ENCODE data around the gene CEP250. TPM values are rescaled to one million over a fixed set of nuclear protein-coding genes. Genes with fewer than 3 reads are reported as not detected.

The CEP250 gene
- total RNA-seq, 1 donor from 2014 or later, result 17.0 TPM

DNA sequence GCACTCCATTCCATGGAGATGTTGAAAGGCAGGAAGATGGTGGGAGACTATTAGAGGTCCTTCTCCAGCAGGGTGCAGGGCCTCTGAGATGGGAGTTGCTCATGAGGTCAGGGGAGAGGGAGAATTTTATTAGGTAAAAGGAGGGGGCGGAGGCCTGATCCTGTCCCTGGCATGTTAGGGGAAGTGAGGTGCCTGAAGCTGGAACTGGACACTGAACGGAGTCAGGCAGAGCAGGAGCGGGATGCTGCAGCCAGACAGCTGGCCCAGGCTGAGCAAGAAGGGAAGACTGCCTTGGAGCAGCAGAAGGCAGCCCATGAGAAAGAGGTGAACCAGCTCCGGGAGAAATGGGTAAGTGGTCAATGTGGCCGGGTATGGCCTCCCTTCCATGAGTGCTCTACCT lies 24.4 kb downstream of the CEP250 start:
- Histone ChIP-seq H3K27me3 (no peaks in the 10 kb centered on the region), H3K4me3 (no peak overlapping the region), H3K4me1 (no peaks in the 10 kb centered on the region), H3K9me3 (no peaks in the 10 kb centered on the region), H3K27ac (no peak overlapping the region), H3K36me3 (peaks cover 50 to 72% of the 10 kb centered on the region in 2 donors)
- intact Hi-C loops (cut with DNase I), result no loop called here
- no peak for DNase-seq (ENCODE audit: low spot score in 2 of 2)
- no peak for TF ChIP-seq CTCF (IDR thresholded peaks at IDR 0.05)

GRCh38 chr20:35487479-35487878 lies 32.1 kb downstream of the CEP250 start:
- Histone ChIP-seq H3K4me3 (no peak overlapping the region), H3K9me3 (no peaks in the 10 kb centered on the region), H3K27ac (no peak overlapping the region), H3K36me3 (peaks cover 26 to 59% of the 10 kb centered on the region in 2 donors), H3K27me3 (no peaks in the 10 kb centered on the region), H3K4me1 (no peaks in the 10 kb centered on the region)
- intact Hi-C loops (cut with DNase I), result no loop called here
- no peak for DNase-seq (ENCODE audit: low spot score in 2 of 2)
- TF ChIP-seq CTCF (IDR thresholded peaks at IDR 0.05), result no peak

- no peak for DNase-seq (ENCODE audit: low spot score in 2 of 2)
- Histone ChIP-seq H3K36me3 (peaks cover 35 to 65% of the 10 kb centered on the region in 2 donors), H3K27me3 (no peaks in the 10 kb centered on the region), H3K4me1 (no peaks in the 10 kb centered on the region), H3K9me3 (no peaks in the 10 kb centered on the region), H3K27ac (no peak overlapping the region), H3K4me3 (no peak overlapping the region)
- intact Hi-C loops (cut with DNase I), result no loop called here
- TF ChIP-seq CTCF (IDR thresholded peaks at IDR 0.05), result no peak
These were observed 34.3 kb downstream of the CEP250 start for GRCh38 chr20:35489717-35490116.

DNA sequence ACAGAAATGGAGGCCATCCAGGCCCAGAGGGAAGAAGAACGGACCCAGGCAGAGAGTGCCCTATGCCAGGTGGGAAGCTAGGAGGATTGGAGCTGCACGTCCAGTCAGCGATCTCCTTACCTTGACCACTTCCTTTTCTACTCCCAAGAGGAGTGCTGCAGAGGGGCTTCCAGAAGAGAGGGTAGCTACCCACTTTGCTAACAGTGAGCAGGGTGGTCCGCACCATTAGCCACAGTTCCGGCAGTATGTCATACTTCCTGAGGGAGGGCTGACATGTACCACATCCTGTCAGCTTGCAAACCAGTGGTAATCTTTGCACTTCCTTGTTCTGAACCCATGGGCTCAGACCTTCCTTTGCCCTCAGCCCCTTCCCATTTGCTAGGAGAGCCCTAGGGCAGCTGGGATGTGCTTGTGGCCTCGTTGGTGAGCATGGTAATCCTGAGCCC lies 35.4 kb downstream of the CEP250 start:
- Histone ChIP-seq H3K36me3 (peaks cover 46 to 73% of the 10 kb centered on the region in 2 donors), H3K4me1 (no peaks in the 10 kb centered on the region), H3K9me3 (no peaks in the 10 kb centered on the region), H3K27ac (no peak overlapping the region), H3K4me3 (peak overlapping the region in 1 of 2 donors; percentile 15), H3K27me3 (no peaks in the 10 kb centered on the region)
- TF ChIP-seq CTCF (IDR thresholded peaks at IDR 0.05), result no peak
- peak in 1 of 2 donors; percentile 67 for DNase-seq (ENCODE audit: low spot score in 2 of 2)
- intact Hi-C loops (cut with DNase I), result no loop called here

DNA sequence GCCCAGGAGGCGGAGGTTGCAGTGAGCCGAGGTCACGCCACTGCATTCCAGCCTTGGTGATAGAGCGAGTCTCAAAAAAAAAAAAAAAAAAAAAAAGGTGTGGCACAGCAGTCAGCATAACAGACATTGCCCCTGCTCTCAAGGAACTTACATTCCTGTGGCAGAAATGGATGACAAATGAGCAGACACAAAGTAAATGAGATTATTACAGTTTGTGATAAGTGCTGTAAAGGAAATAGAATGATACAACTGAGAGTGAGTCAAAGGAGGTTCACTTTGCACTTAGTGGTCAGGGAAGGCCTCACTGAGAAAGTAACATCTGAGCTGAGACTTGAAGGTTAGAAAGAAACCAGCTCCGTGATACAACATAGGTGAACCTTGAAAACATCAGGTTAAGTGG lies 36.4 kb downstream of the CEP250 start:
- no peaks in the 10 kb centered on the region for H3K9me3 ChIP-seq
- H3K27ac ChIP-seq, result no peak overlapping the region
- H3K27me3 ChIP-seq, result no peaks in the 10 kb centered on the region
- no peak overlapping the region for H3K4me3 ChIP-seq
- TF ChIP-seq CTCF (IDR thresholded peaks at IDR 0.05), result no peak
- DNase-seq (ENCODE audit: low spot score in 2 of 2), result no peak
- H3K4me1 ChIP-seq, result peaks cover 0 to 2% of the 10 kb centered on the region in 2 donors
- H3K36me3 ChIP-seq, result peaks cover 49 to 79% of the 10 kb centered on the region in 2 donors
- intact Hi-C loops (cut with DNase I), result no loop called here

- H3K36me3 ChIP-seq, result peaks cover 45 to 79% of the 10 kb centered on the region in 2 donors
These were observed 37.0 kb downstream of the CEP250 start for GRCh38 chr20:35492352-35492751.

More at GRCh38 chr20:35492352-35492751, 37.0 kb downstream of the CEP250 start:
- intact Hi-C loops (cut with DNase I), result no loop called here
- Histone ChIP-seq H3K4me3 (no peak overlapping the region), H3K4me1 (peaks cover 0 to 3% of the 10 kb centered on the region in 2 donors), H3K27ac (no peak overlapping the region), H3K27me3 (no peaks in the 10 kb centered on the region), H3K9me3 (no peaks in the 10 kb centered on the region)
- no peak for DNase-seq (ENCODE audit: low spot score in 2 of 2)
- TF ChIP-seq CTCF (IDR thresholded peaks at IDR 0.05), result no peak
